Measurements from ENCODE around the gene CCDC120.

The CCDC120 gene

DNA sequence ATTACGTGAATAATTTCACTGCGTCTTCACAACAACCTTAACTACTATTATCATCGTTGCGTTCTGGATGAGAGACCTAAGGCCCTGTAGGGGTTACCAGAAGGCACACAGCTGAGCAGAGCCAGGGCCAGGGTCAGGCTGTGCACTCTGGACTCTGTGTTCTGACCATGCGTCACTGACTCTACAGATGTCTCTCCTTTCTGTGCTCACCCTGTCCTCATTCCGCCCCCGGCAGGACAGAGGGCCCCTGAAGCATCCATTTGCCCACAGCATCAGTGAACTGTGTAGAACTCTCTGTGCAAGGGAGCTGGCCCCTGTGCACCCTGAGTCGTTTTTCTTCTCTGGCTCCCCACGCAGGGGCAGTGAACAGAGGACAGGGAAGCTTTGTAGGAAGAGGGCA is 43.4 kb downstream of the CCDC120 start:
- no peak for DNase-seq (ENCODE audit: low spot score)

DNA sequence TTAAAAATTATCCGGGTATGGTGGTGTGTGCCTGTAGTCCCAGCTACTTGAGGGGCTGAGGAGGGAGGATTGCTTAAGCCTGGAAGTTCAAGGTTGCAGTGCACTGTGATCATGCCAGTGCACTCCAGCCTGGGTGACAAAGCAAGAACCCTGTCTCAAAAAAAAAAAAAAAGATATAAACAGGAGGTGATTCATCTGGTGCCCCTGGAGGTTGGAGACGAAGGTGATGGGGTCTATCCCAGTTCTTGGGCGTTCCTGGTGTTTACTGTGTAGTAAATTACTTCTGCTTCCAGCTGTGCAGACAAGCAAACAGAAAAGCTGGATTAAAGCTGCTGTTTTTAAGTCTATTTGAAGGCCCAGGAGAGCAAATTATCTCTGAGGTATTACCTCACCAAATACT is 44.8 kb downstream of the CCDC120 start:
- DNase-seq (ENCODE audit: low spot score): no peak

DNA sequence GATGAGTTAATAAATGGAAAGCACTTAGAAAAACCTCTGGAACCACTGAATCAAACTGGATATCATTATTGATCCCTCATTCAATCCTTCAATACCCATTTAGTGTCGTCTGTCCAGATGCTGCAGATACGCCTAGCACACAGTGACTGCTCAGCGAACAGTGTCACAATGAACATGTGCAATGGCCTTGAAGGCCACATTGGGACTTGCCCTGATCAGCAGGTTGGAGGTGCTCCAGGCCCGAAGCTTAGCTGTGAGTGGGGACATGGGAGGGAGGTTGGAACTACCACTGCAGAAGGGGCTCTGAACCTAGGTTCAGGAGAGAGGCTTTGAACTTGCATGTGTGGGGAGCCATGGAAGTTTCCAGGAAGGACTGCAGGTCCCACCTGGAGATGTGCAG is 47.5 kb downstream of the CCDC120 start:
- DNase-seq (ENCODE audit: low spot score): no peak

GRCh38 chrX:49106930-49107329 is 48.1 kb downstream of the CCDC120 start:
- DNase-seq (ENCODE audit: low spot score): peak; percentile 36

- DNase-seq (ENCODE audit: low spot score): no peak
Observed at GRCh38 chrX:49108641-49109040, 49.8 kb downstream of the CCDC120 start.

- no peak for DNase-seq (ENCODE audit: low spot score)
Observed at GRCh38 chrX:49110417-49110816, 51.6 kb downstream of the CCDC120 start.

DNA sequence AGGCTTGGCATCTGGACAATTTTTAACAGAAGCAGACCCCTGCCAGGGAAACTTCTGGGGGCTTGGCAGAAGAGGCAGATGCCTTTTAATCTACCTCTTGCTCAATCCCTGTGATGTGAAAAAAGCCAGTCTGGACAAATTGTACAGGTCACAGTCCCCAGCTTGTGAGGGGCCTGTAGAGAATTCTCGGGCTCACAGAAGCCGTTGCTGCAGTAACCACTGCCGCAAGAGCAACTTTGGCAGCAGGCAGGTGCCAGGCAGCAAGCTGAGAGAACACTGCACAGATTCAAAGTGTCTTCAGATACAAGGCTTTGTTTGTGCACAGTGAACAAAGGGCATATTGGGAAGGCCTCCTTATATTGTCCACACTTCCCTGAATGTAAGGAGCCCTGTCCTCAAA is 53.0 kb downstream of the CCDC120 start:
- DNase-seq (ENCODE audit: low spot score): no peak

GRCh38 chrX:49116076-49116475 is 57.3 kb downstream of the CCDC120 start:
- DNase-seq (ENCODE audit: low spot score): no peak

GRCh38 chrX:49116716-49117115 is 57.9 kb downstream of the CCDC120 start:
- no peak for DNase-seq (ENCODE audit: low spot score)

DNA sequence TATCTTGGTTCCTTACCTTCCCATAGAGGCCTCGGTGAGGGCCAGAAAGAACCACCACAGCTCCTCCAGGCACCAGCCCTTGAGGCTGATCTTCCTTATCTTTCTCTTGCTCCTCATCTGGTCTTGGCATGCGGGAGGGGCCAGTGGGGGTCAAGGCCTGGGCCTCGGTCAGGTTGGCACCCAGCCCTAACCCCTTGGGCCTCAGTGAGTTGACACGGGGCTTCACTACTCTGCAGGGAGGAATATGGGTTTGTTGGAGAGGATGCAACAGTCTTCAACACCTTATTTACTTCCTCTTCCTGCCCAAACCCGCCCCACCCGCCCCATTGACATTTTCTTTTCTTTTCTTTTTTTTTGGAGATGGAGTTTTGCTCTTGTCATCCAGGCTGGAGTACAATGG is 58.8 kb downstream of the CCDC120 start:
- no peak for DNase-seq (ENCODE audit: low spot score)

Data from iPS-NIHi11 (cell line).